Fibroblast of pulmonary artery (primary cell): ENCODE measurements around the gene APLF.

Source experiments
- DNase-seq: peaks from one replicate; pipeline ENCODE4 v3.0.0-alpha.2; 2010; ENCODE audit warnings: low read depth
- H3K4me3 ChIP-seq: replicated peaks from 2 replicates; pipeline ENCODE4 v1.5.1; 2011; ENCODE audit warnings: low read depth, mild to moderate bottlenecking, control low read depth, low read length, moderate library complexity
- TF ChIP-seq, protein P1 (sequence below): IDR thresholded peaks from 2 replicates; pipeline ENCODE4 v1.5.1; 2011; ENCODE audit warnings: mild to moderate bottlenecking, control low read depth, low read length, inconsistent platforms; ENCODE audit errors: missing control alignments

The APLF gene

DNA sequence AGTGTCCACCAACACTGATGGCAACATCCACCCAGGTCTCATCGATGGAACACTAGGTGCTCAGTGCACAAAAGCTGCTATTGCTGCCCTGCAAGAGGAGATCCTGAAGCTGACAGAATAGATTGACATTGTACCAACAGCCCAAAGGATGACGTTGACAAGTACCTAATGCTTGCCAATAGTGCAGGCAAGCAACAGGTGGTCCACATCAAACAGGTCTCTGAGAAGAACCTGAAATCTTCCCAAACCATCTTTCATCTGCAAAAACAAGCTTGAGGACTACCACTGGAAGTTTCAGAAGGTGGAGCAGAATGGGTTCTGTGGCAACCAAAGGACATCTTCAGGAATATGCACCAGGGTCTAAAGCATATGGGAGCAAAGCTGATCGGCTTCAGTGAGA lies 160.2 kb downstream of the APLF start:
- H3K4me3 ChIP-seq = no peak overlapping the region
- TF ChIP-seq, protein P1, sequence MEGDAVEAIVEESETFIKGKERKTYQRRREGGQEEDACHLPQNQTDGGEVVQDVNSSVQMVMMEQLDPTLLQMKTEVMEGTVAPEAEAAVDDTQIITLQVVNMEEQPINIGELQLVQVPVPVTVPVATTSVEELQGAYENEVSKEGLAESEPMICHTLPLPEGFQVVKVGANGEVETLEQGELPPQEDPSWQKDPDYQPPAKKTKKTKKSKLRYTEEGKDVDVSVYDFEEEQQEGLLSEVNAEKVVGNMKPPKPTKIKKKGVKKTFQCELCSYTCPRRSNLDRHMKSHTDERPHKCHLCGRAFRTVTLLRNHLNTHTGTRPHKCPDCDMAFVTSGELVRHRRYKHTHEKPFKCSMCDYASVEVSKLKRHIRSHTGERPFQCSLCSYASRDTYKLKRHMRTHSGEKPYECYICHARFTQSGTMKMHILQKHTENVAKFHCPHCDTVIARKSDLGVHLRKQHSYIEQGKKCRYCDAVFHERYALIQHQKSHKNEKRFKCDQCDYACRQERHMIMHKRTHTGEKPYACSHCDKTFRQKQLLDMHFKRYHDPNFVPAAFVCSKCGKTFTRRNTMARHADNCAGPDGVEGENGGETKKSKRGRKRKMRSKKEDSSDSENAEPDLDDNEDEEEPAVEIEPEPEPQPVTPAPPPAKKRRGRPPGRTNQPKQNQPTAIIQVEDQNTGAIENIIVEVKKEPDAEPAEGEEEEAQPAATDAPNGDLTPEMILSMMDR = no peak
- DNase-seq = no peak
